Measurements from ENCODE around the gene WWOX. TPM values are rescaled to one million over a fixed set of nuclear protein-coding genes. Genes with fewer than 3 reads are reported as not detected.

Gene WWOX
- total and polyA plus RNA-seq, 2 donors = 15.4 to 23.9 TPM

GRCh38 chr16:78218279-78218678, 118.8 kb downstream of the WWOX start:
- Histone ChIP-seq H3K4me1 (ENCODE audit: control insufficient read depth in 2 of 2, insufficient read depth in 2 of 2, low read length in 2 of 2) (no peaks in the 10 kb centered on the region), H3K9me3 (ENCODE audit: control insufficient read depth in 2 of 2, insufficient read depth in 1 of 2, low read length in 1 of 2) (no peaks in the 10 kb centered on the region), H3K27ac (ENCODE audit: low read depth in 1 of 2, low read length in 1 of 2) (no peak overlapping the region), H3K27me3 (ENCODE audit: control insufficient read depth in 2 of 2, insufficient read depth in 1 of 2, low read length in 1 of 2) (no peaks in the 10 kb centered on the region), H3K36me3 (ENCODE audit: control insufficient read depth in 2 of 2, insufficient read depth in 2 of 2, low read length in 1 of 2) (no peaks in the 10 kb centered on the region), H3K4me3 (ENCODE audit: low read length in 2 of 2) (no peak overlapping the region)
- WGBS = 96% methylated on average over 4 of the region's 4 CpGs
- DNase-seq (ENCODE audit: low read depth in 6 of 9, low spot score in 9 of 9) = no peak

- no peak for DNase-seq (ENCODE audit: low read depth in 6 of 9, low spot score in 9 of 9)
- WGBS = 95% methylated on average over 8 of the region's 8 CpGs
- no peak overlapping the region for H3K27ac ChIP-seq (ENCODE audit: low read depth in 1 of 2, low read length in 1 of 2)
- no peaks in the 10 kb centered on the region for H3K9me3 ChIP-seq (ENCODE audit: control insufficient read depth in 2 of 2, insufficient read depth in 1 of 2, low read length in 1 of 2)
- H3K4me3 ChIP-seq (ENCODE audit: low read length in 2 of 2) = no peak overlapping the region
- H3K27me3 ChIP-seq (ENCODE audit: control insufficient read depth in 2 of 2, insufficient read depth in 1 of 2, low read length in 1 of 2) = no peaks in the 10 kb centered on the region
- H3K4me1 ChIP-seq (ENCODE audit: control insufficient read depth in 2 of 2, insufficient read depth in 2 of 2, low read length in 2 of 2) = no peaks in the 10 kb centered on the region
- no peaks in the 10 kb centered on the region for H3K36me3 ChIP-seq (ENCODE audit: control insufficient read depth in 2 of 2, insufficient read depth in 2 of 2, low read length in 1 of 2)
Measured at GRCh38 chr16:78218856-78219651, 119.6 kb downstream of the WWOX start.

DNA sequence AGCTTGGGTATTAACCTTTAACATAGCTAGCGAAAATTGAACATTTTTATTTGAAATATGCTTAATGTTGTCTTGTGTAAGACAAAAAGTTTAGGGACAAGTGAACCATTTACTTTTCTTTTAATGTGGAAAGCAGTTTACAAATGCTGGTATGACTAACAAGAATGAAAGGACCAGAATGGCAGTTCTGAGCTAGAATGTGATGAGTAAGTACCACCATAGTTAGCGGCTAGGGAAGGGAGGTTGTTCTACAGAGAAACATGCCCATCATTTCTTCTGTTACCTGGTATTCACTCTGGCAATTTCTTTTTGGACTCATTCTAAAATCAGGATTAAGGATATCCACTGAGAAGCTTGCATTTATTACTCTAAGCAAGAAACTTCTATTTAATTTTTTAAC, 121.1 kb downstream of the WWOX start:
- no peaks in the 10 kb centered on the region for H3K4me1 ChIP-seq (ENCODE audit: control insufficient read depth in 2 of 2, insufficient read depth in 2 of 2, low read length in 2 of 2)
- no peak overlapping the region for H3K27ac ChIP-seq (ENCODE audit: low read depth in 1 of 2, low read length in 1 of 2)
- no peaks in the 10 kb centered on the region for H3K27me3 ChIP-seq (ENCODE audit: control insufficient read depth in 2 of 2, insufficient read depth in 1 of 2, low read length in 1 of 2)
- WGBS = 98% methylated on average over 2 of the region's 2 CpGs
- DNase-seq (ENCODE audit: low read depth in 6 of 9, low spot score in 9 of 9) = no peak
- no peaks in the 10 kb centered on the region for H3K9me3 ChIP-seq (ENCODE audit: control insufficient read depth in 2 of 2, insufficient read depth in 1 of 2, low read length in 1 of 2)
- no peaks in the 10 kb centered on the region for H3K36me3 ChIP-seq (ENCODE audit: control insufficient read depth in 2 of 2, insufficient read depth in 2 of 2, low read length in 1 of 2)
- no peak overlapping the region for H3K4me3 ChIP-seq (ENCODE audit: low read length in 2 of 2)

DNA sequence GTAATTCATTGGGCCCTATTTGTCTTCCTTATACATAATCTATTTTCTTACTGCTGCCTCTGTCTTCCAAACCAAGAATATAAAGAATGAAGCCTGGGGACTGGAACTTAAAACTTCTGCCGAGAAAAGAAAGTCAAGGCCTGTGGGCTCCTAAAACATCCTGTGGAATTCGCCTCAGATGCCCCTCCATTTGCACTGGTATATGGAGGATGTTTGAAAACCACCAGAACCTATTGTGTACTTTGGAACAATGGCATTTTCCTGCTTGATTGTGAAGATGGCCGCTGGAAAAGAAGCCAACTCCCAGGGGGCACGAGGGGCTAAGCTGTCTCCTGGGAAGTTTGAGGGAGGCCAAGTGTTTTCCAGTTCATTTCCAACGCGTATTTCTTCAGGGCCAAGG, 122.4 kb downstream of the WWOX start:
- Histone ChIP-seq H3K27ac (ENCODE audit: low read depth in 1 of 2, low read length in 1 of 2) (no peak overlapping the region), H3K36me3 (ENCODE audit: control insufficient read depth in 2 of 2, insufficient read depth in 2 of 2, low read length in 1 of 2) (no peaks in the 10 kb centered on the region), H3K4me3 (ENCODE audit: low read length in 2 of 2) (no peak overlapping the region), H3K4me1 (ENCODE audit: control insufficient read depth in 2 of 2, insufficient read depth in 2 of 2, low read length in 2 of 2) (no peaks in the 10 kb centered on the region), H3K9me3 (ENCODE audit: control insufficient read depth in 2 of 2, insufficient read depth in 1 of 2, low read length in 1 of 2) (no peaks in the 10 kb centered on the region), H3K27me3 (ENCODE audit: control insufficient read depth in 2 of 2, insufficient read depth in 1 of 2, low read length in 1 of 2) (no peaks in the 10 kb centered on the region)
- WGBS = 96% methylated on average over 6 of the region's 6 CpGs
- DNase-seq (ENCODE audit: low read depth in 6 of 9, low spot score in 9 of 9) = no peak

DNA sequence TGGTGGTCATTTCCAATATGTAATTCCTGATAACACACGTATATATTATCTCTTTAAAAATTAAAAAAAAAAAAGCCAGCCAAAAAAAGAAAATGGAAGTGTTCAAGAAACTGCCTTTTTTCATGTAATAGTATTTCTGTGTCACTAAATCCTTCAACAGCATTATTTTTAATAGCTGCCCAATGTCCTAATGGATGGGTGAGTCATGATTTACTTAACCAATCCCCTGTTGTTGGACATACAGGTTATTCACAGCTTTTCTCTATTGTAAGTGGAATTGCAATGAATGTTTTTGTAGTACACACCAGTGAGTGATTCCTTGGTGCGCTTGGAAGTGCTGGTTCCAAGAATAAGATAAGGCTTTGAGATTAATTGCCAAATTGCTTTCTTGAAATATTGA, 124.9 kb downstream of the WWOX start:
- H3K4me1 ChIP-seq (ENCODE audit: control insufficient read depth in 2 of 2, insufficient read depth in 2 of 2, low read length in 2 of 2) = no peaks in the 10 kb centered on the region
- H3K9me3 ChIP-seq (ENCODE audit: control insufficient read depth in 2 of 2, insufficient read depth in 1 of 2, low read length in 1 of 2) = no peaks in the 10 kb centered on the region
- no peaks in the 10 kb centered on the region for H3K27me3 ChIP-seq (ENCODE audit: control insufficient read depth in 2 of 2, insufficient read depth in 1 of 2, low read length in 1 of 2)
- no peak overlapping the region for H3K27ac ChIP-seq (ENCODE audit: low read depth in 1 of 2, low read length in 1 of 2)
- DNase-seq (ENCODE audit: low read depth in 6 of 9, low spot score in 9 of 9) = no peak
- over 99% methylated on average over 2 of the region's 2 CpGs for WGBS
- no peaks in the 10 kb centered on the region for H3K36me3 ChIP-seq (ENCODE audit: control insufficient read depth in 2 of 2, insufficient read depth in 2 of 2, low read length in 1 of 2)
- H3K4me3 ChIP-seq (ENCODE audit: low read length in 2 of 2) = no peak overlapping the region

GRCh38 chr16:78225919-78226318, 126.5 kb downstream of the WWOX start:
- DNase-seq (ENCODE audit: low read depth in 6 of 9, low spot score in 9 of 9) = no peak
- Histone ChIP-seq H3K9me3 (ENCODE audit: control insufficient read depth in 2 of 2, insufficient read depth in 1 of 2, low read length in 1 of 2) (no peaks in the 10 kb centered on the region), H3K36me3 (ENCODE audit: control insufficient read depth in 2 of 2, insufficient read depth in 2 of 2, low read length in 1 of 2) (no peaks in the 10 kb centered on the region), H3K4me3 (ENCODE audit: low read length in 2 of 2) (no peak overlapping the region), H3K27ac (ENCODE audit: low read depth in 1 of 2, low read length in 1 of 2) (no peak overlapping the region), H3K27me3 (ENCODE audit: control insufficient read depth in 2 of 2, insufficient read depth in 1 of 2, low read length in 1 of 2) (no peaks in the 10 kb centered on the region), H3K4me1 (ENCODE audit: control insufficient read depth in 2 of 2, insufficient read depth in 2 of 2, low read length in 2 of 2) (no peaks in the 10 kb centered on the region)
- WGBS = 96% methylated on average over 3 of the region's 3 CpGs

DNA sequence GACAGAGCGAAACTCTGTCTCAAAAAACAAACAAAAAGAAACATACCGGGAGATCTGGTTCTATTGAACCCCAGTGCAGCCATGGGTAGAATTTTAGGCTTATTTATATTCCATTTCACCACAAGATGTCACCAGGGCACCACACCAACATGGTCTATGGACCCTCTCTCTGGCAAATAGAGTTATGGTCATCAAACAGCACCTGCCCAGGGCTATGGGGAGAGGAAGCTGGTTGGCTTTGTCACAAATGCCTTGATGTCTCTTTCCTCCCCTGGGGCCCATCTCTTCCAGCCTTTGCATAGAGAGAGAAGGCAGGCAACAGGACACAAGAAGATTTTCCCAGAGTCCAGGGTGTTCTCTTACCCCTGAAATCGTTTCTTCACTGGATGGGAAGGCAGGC, 128.4 kb downstream of the WWOX start:
- H3K4me1 ChIP-seq (ENCODE audit: control insufficient read depth in 2 of 2, insufficient read depth in 2 of 2, low read length in 2 of 2) = no peaks in the 10 kb centered on the region
- whole genome bisulfite sequencing = 95% methylated on average over 3 of the region's 3 CpGs
- no peak overlapping the region for H3K4me3 ChIP-seq (ENCODE audit: low read length in 2 of 2)
- H3K27me3 ChIP-seq (ENCODE audit: control insufficient read depth in 2 of 2, insufficient read depth in 1 of 2, low read length in 1 of 2) = no peaks in the 10 kb centered on the region
- no peak overlapping the region for H3K27ac ChIP-seq (ENCODE audit: low read depth in 1 of 2, low read length in 1 of 2)
- H3K9me3 ChIP-seq (ENCODE audit: control insufficient read depth in 2 of 2, insufficient read depth in 1 of 2, low read length in 1 of 2) = no peaks in the 10 kb centered on the region
- no peaks in the 10 kb centered on the region for H3K36me3 ChIP-seq (ENCODE audit: control insufficient read depth in 2 of 2, insufficient read depth in 2 of 2, low read length in 1 of 2)
- DNase-seq (ENCODE audit: low read depth in 6 of 9, low spot score in 9 of 9) = peak in 2 of 9 donors; percentile 6 to 14

DNA sequence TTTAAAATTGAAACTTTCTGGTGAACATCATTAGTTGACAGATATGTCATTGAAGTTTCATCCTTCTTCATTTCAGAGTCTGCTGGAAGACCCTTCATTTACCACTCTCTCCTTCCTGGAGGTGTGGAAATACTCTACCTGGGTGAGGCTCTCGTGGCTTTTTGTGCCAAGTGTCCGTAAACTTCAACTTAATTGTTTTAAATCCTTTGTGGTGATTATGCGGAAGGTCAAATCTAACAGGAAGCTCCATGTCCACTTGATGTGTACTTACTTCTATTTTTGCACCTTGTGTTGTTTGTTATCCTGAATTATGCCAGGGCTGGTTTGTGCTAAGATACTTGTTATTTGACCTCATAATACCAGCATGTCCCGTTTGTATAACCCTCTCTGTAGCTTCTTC, 129.2 kb downstream of the WWOX start:
- no peaks in the 10 kb centered on the region for H3K27me3 ChIP-seq (ENCODE audit: control insufficient read depth in 2 of 2, insufficient read depth in 1 of 2, low read length in 1 of 2)
- no peak overlapping the region for H3K4me3 ChIP-seq (ENCODE audit: low read length in 2 of 2)
- no peaks in the 10 kb centered on the region for H3K4me1 ChIP-seq (ENCODE audit: control insufficient read depth in 2 of 2, insufficient read depth in 2 of 2, low read length in 2 of 2)
- no peak overlapping the region for H3K27ac ChIP-seq (ENCODE audit: low read depth in 1 of 2, low read length in 1 of 2)
- H3K9me3 ChIP-seq (ENCODE audit: control insufficient read depth in 2 of 2, insufficient read depth in 1 of 2, low read length in 1 of 2) = no peaks in the 10 kb centered on the region
- no peak for DNase-seq (ENCODE audit: low read depth in 6 of 9, low spot score in 9 of 9)
- WGBS = 93% methylated on average over 4 of the region's 4 CpGs
- no peaks in the 10 kb centered on the region for H3K36me3 ChIP-seq (ENCODE audit: control insufficient read depth in 2 of 2, insufficient read depth in 2 of 2, low read length in 1 of 2)

DNA sequence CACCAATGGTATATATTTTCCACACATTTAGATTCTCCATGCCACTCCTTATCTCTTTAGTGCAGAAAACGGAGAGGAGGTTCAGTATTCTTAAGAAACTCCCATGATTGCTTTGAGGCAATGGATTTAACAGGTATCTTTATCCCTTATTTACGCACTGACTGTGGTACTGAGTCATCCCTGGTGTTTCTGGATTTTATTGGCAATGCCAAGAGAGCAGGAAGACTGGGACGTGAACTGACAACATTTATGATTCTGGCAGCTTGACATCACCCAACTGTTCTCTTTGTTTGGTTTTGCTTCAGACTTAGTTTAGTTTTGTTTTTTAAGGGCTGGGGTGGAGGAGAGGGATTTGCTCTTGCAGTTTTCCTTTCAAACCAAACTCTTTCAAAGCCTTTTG, 131.4 kb downstream of the WWOX start:
- no peak for DNase-seq (ENCODE audit: low read depth in 6 of 9, low spot score in 9 of 9)
- no peak overlapping the region for H3K27ac ChIP-seq (ENCODE audit: low read depth in 1 of 2, low read length in 1 of 2)
- WGBS = 95% methylated on average over 3 of the region's 3 CpGs
- H3K4me1 ChIP-seq (ENCODE audit: control insufficient read depth in 2 of 2, insufficient read depth in 2 of 2, low read length in 2 of 2) = no peaks in the 10 kb centered on the region
- H3K9me3 ChIP-seq (ENCODE audit: control insufficient read depth in 2 of 2, insufficient read depth in 1 of 2, low read length in 1 of 2) = no peaks in the 10 kb centered on the region
- H3K27me3 ChIP-seq (ENCODE audit: control insufficient read depth in 2 of 2, insufficient read depth in 1 of 2, low read length in 1 of 2) = no peaks in the 10 kb centered on the region
- H3K36me3 ChIP-seq (ENCODE audit: control insufficient read depth in 2 of 2, insufficient read depth in 2 of 2, low read length in 1 of 2) = no peaks in the 10 kb centered on the region
- no peak overlapping the region for H3K4me3 ChIP-seq (ENCODE audit: low read length in 2 of 2)
